Neural cell (in vitro differentiated cells): ENCODE measurements around the gene AGAP2.

Experiments used
- EP300 ChIP-seq: fragments of 450-650 bp; conservative IDR thresholded peaks from 2 replicates; pipeline ENCODE4 v1.6.1; 2014; ENCODE audit warnings: antibody characterized with exemption, mild to moderate bottlenecking, moderate library complexity; ENCODE audit not compliant: poor library complexity, severe bottlenecking
- EZH2 ChIP-seq: fragments of 200-600, 300-800 bp; shearing (Covaris generic), sonication (generic); IDR thresholded peaks from 2 replicates; pipeline ENCODE4 v1.6.1; 2014; ENCODE audit warnings: antibody characterized with exemption, low read length, borderline replicate concordance, mild to moderate bottlenecking; ENCODE audit not compliant: insufficient read depth, poor library complexity, severe bottlenecking
- MXI1 ChIP-seq: fragments of 450-650 bp; conservative IDR thresholded peaks from 2 replicates; pipeline ENCODE4 v1.6.1; 2014; ENCODE audit warnings: antibody characterized with exemption, mild to moderate bottlenecking; ENCODE audit not compliant: poor library complexity, severe bottlenecking
- POLR2AphosphoS5 ChIP-seq: IDR thresholded peaks from 2 replicates; pipeline ENCODE4 v1.6.1; 2012
- RAD21 ChIP-seq: fragments of 450-650 bp; conservative IDR thresholded peaks from 2 replicates; pipeline ENCODE4 v1.6.1; 2014; ENCODE audit warnings: antibody characterized with exemption, mild to moderate bottlenecking, moderate library complexity
- SMC3 ChIP-seq: fragments of 450-650 bp; conservative IDR thresholded peaks from 2 replicates; pipeline ENCODE4 v1.6.1; 2014; ENCODE audit warnings: antibody characterized with exemption, mild to moderate bottlenecking, moderate library complexity; ENCODE audit not compliant: poor library complexity
- TAF1 ChIP-seq: IDR thresholded peaks from 2 replicates; pipeline ENCODE4 v1.6.1; 2012; ENCODE audit warnings: low read depth
- TF ChIP-seq, protein P1 (sequence below): fragments of 450-650 bp; IDR thresholded peaks from 2 replicates; pipeline ENCODE4 v1.5.1; 2014; ENCODE audit warnings: antibody characterized with exemption, mild to moderate bottlenecking, moderate library complexity; ENCODE audit not compliant: poor library complexity, severe bottlenecking
- TF ChIP-seq, protein P2 (sequence below): IDR thresholded peaks from 2 replicates; pipeline ENCODE4 v1.6.1; 2012; ENCODE audit warnings: borderline replicate concordance

DNA sequence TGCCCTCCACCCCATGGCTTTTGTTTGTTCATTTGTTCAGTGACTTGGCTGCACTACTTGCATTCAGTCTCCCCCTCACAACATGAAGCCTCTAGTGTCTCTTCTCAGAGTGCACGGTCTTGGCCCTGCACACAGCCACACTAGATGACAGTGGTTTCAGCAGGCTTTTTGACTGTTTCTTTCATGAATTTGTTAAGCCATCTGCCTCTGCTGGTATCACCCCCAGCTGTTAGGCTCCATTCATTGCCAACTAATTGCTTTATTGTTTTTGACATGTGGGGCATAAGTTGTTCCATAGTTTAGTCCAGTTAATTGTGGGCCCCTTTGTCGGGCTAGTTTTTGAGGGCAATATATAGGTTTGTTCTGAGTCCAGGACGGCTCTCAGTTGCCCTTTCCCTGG is 25.8 kb downstream of the AGAP2 start:
- TF ChIP-seq RAD21 (no peak), EZH2 (no peak), POLR2AphosphoS5 (no peak), MXI1 (no peak), TAF1 (no peak), EP300 (no peak), SMC3 (no peak)
- TF ChIP-seq, protein P1, sequence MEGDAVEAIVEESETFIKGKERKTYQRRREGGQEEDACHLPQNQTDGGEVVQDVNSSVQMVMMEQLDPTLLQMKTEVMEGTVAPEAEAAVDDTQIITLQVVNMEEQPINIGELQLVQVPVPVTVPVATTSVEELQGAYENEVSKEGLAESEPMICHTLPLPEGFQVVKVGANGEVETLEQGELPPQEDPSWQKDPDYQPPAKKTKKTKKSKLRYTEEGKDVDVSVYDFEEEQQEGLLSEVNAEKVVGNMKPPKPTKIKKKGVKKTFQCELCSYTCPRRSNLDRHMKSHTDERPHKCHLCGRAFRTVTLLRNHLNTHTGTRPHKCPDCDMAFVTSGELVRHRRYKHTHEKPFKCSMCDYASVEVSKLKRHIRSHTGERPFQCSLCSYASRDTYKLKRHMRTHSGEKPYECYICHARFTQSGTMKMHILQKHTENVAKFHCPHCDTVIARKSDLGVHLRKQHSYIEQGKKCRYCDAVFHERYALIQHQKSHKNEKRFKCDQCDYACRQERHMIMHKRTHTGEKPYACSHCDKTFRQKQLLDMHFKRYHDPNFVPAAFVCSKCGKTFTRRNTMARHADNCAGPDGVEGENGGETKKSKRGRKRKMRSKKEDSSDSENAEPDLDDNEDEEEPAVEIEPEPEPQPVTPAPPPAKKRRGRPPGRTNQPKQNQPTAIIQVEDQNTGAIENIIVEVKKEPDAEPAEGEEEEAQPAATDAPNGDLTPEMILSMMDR: no peak
- TF ChIP-seq, protein P2, sequence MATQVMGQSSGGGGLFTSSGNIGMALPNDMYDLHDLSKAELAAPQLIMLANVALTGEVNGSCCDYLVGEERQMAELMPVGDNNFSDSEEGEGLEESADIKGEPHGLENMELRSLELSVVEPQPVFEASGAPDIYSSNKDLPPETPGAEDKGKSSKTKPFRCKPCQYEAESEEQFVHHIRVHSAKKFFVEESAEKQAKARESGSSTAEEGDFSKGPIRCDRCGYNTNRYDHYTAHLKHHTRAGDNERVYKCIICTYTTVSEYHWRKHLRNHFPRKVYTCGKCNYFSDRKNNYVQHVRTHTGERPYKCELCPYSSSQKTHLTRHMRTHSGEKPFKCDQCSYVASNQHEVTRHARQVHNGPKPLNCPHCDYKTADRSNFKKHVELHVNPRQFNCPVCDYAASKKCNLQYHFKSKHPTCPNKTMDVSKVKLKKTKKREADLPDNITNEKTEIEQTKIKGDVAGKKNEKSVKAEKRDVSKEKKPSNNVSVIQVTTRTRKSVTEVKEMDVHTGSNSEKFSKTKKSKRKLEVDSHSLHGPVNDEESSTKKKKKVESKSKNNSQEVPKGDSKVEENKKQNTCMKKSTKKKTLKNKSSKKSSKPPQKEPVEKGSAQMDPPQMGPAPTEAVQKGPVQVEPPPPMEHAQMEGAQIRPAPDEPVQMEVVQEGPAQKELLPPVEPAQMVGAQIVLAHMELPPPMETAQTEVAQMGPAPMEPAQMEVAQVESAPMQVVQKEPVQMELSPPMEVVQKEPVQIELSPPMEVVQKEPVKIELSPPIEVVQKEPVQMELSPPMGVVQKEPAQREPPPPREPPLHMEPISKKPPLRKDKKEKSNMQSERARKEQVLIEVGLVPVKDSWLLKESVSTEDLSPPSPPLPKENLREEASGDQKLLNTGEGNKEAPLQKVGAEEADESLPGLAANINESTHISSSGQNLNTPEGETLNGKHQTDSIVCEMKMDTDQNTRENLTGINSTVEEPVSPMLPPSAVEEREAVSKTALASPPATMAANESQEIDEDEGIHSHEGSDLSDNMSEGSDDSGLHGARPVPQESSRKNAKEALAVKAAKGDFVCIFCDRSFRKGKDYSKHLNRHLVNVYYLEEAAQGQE: no peak
